DND-41 (cell line): Measurements from ENCODE around the gene SRRM2.
"Not testable (repeated sequence)": the region's sequence is repeated elsewhere in the genome, so short reads cannot be mapped to it uniquely, and the experiment has no call there.

Experiments used
- ATAC-seq: fragments of 200-7000 bp; cut with Tn5 transposase; 3 replicates; pipeline ENCODE4 v1.9.1; 2021; ENCODE audit warnings: low read depth; ENCODE audit not compliant: insufficient read depth
- DNase-seq: peaks from one replicate; pipeline ENCODE4 v3.0.0-alpha.2; 2020
- H2AFZ ChIP-seq: 2 replicates; pipeline ENCODE4 v1.6.0; 2012; ENCODE audit warnings: low read depth, low read length
- H3K27ac ChIP-seq: 2 replicates; pipeline ENCODE4 v1.5.1; 2012; ENCODE audit warnings: low read length, inconsistent platforms
- H3K27me3 ChIP-seq: fragments of 200-600 bp; sonication (generic); 2 replicates; pipeline ENCODE4 v1.6.0; 2012; ENCODE audit warnings: low read length, mild to moderate bottlenecking, inconsistent platforms; ENCODE audit not compliant: insufficient read depth, poor library complexity
- H3K36me3 ChIP-seq: 2 replicates; pipeline ENCODE4 v1.5.1; 2012; ENCODE audit warnings: low read length, inconsistent platforms; ENCODE audit not compliant: insufficient read depth
- H3K4me1 ChIP-seq: 2 replicates; pipeline ENCODE4 v1.5.1; 2012; ENCODE audit warnings: mild to moderate bottlenecking, low read length; ENCODE audit not compliant: insufficient read depth
- H3K4me2 ChIP-seq: 2 replicates; pipeline ENCODE4 v1.6.0; 2012; ENCODE audit warnings: mild to moderate bottlenecking, moderate library complexity, low read length, inconsistent platforms; ENCODE audit not compliant: insufficient read depth
- H3K4me3 ChIP-seq, 2 experiments: fragments of 200-600 bp in 1 of 2; shearing (Covaris generic) in 1 of 2; 2 replicates each; pipeline ENCODE4 v1.5.1; 2012 to 2016; ENCODE audit warnings: inconsistent platforms in 2 of 2, low read length in 2 of 2, mild to moderate bottlenecking in 2 of 2, low read depth in 1 of 2, moderate library complexity in 1 of 2
- H3K79me2 ChIP-seq: 2 replicates; pipeline ENCODE4 v1.6.0; 2012; ENCODE audit warnings: low read length, inconsistent platforms; ENCODE audit not compliant: insufficient read depth
- H3K9ac ChIP-seq: 2 replicates; pipeline ENCODE4 v1.6.0; 2012; ENCODE audit warnings: low read depth, mild to moderate bottlenecking, inconsistent platforms, low read length, moderate library complexity
- H3K9me3 ChIP-seq: 2 replicates; pipeline ENCODE4 v1.5.1; 2012; ENCODE audit warnings: low read length, moderate library complexity, mild to moderate bottlenecking, inconsistent platforms; ENCODE audit not compliant: insufficient read depth, severe bottlenecking
- H4K20me1 ChIP-seq: 2 replicates; pipeline ENCODE4 v1.6.0; 2012; ENCODE audit warnings: low read length; ENCODE audit not compliant: insufficient read depth
- EZH2 ChIP-seq: IDR thresholded peaks from 3 replicates; pipeline ENCODE4 v1.6.1; 2012; ENCODE audit warnings: borderline replicate concordance, low read depth, mild to moderate bottlenecking, moderate library complexity, low read length, inconsistent platforms; ENCODE audit not compliant: severe bottlenecking
- TF ChIP-seq, protein P1 (sequence below): IDR thresholded peaks from 2 replicates; pipeline ENCODE4 v1.5.1; 2012; ENCODE audit warnings: borderline replicate concordance, low read length, moderate library complexity, mild to moderate bottlenecking; ENCODE audit not compliant: poor library complexity, severe bottlenecking; ENCODE audit errors: extremely low read depth

Gene SRRM2

GRCh38 chr16:2720719-2721633, 31.5 kb upstream of the SRRM2 start:
- H3K27ac ChIP-seq, result peak overlapping the region; percentile 79

DNA sequence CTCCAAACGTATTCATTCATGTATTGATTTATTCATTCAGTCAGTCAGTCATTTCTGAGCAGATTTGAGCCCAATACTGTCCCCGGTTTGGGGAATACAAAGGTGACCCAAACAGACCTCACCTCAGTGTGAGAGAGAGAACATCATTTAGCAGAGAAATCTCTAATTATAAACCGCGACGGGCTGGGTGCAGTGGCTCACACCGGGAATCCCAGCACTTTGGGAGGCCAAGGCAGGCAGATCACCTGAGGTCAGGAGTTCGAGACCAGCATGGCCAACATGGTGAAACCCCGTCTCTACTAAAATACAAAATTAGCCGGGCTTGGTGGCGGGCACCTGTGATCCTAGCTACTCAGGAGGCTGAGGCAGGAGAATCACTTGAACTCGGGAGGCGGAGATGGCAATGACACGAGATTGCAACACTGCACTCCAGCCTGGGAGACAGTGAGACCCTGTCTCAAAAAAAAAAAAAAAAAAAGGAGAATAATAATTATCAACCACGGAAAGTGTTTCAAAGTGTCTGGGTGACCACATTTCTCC, 30.7 kb upstream of the SRRM2 start:
- not testable (repeated sequence) for H3K79me2 ChIP-seq, H3K27me3 ChIP-seq, H4K20me1 ChIP-seq, ATAC-seq, DNase-seq, H3K36me3 ChIP-seq, H3K9me3 ChIP-seq
- peak overlapping the region; percentile 76 for H3K27ac ChIP-seq
- H3K4me2 ChIP-seq, result peak overlapping the region; percentile 90
- peaks cover 24% of the 10 kb centered on the region for H3K4me1 ChIP-seq
- H3K4me3 ChIP-seq, result peak overlapping the region; percentile 63 to 74
- peak overlapping the region; percentile 95 for H2AFZ ChIP-seq
- H3K9ac ChIP-seq, result peak overlapping the region; percentile 88

More at GRCh38 chr16:2720719-2721633, 31.5 kb upstream of the SRRM2 start:
- Histone ChIP-seq H3K36me3 (no peaks in the 10 kb centered on the region), H3K4me2 (peak overlapping the region; percentile 90), H3K4me3 (peak overlapping the region; percentile 63 to 74), H3K27me3 (peaks cover 5% of the 10 kb centered on the region), H2AFZ (peak overlapping the region; percentile 95), H3K9me3 (no peaks in the 10 kb centered on the region), H3K9ac (peak overlapping the region; percentile 88), H3K79me2 (no peaks in the 10 kb centered on the region), H3K4me1 (peaks cover 31% of the 10 kb centered on the region), H4K20me1 (no peaks in the 10 kb centered on the region)
- peak; percentile 92 for DNase-seq
- TF ChIP-seq EZH2, result no peak
- TF ChIP-seq, protein P1, sequence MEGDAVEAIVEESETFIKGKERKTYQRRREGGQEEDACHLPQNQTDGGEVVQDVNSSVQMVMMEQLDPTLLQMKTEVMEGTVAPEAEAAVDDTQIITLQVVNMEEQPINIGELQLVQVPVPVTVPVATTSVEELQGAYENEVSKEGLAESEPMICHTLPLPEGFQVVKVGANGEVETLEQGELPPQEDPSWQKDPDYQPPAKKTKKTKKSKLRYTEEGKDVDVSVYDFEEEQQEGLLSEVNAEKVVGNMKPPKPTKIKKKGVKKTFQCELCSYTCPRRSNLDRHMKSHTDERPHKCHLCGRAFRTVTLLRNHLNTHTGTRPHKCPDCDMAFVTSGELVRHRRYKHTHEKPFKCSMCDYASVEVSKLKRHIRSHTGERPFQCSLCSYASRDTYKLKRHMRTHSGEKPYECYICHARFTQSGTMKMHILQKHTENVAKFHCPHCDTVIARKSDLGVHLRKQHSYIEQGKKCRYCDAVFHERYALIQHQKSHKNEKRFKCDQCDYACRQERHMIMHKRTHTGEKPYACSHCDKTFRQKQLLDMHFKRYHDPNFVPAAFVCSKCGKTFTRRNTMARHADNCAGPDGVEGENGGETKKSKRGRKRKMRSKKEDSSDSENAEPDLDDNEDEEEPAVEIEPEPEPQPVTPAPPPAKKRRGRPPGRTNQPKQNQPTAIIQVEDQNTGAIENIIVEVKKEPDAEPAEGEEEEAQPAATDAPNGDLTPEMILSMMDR, result peak; percentile 69
- ATAC-seq, result peak; percentile 88

DNA sequence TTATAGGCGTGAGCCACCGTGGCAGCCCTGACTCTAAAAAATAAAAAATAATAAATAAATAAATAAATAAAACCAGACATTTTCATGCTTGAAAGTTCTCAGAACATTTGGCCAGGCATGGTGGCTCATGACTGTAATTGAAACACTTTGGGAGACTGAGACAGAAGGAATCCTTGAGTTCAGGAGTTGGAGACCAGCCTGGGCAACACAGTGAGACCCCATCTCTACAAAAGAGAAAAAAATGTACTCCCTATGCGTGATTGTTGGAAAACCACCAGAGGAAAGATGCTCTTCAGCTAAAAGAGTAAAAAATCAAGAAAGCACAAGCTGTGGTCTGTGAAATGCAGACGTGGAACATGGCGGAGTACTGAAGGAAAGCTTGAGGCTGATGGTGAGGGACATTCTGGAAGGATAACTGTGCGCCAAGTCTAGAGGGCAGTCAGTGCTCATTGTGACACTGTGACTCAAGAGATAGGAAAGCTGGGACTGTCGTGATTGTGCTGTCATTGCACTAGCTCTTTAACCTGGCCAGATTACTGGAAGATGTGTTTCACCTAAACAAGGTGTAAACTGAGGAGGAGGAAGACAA, 28.3 kb upstream of the SRRM2 start:
- H3K4me2 ChIP-seq, result no peak overlapping the region
- no peak overlapping the region for H3K4me3 ChIP-seq
- no peaks in the 10 kb centered on the region for H3K9me3 ChIP-seq
- H3K27ac ChIP-seq, result no peak overlapping the region
- H3K36me3 ChIP-seq, result no peaks in the 10 kb centered on the region
- no peak for ATAC-seq
- peaks cover 5% of the 10 kb centered on the region for H3K27me3 ChIP-seq
- TF ChIP-seq, protein P1, result no peak
- TF ChIP-seq EZH2, result no peak
- no peak overlapping the region for H3K9ac ChIP-seq
- H4K20me1 ChIP-seq, result no peaks in the 10 kb centered on the region
- no peaks in the 10 kb centered on the region for H3K79me2 ChIP-seq
- peak overlapping the region; percentile 39; the same call in 1 of the 2 replicates for H2AFZ ChIP-seq
- no peak for DNase-seq
- H3K4me1 ChIP-seq, result peaks cover 24% of the 10 kb centered on the region
